HepG2 (cell line): ENCODE measurements around the gene FRAS1. TPM values are rescaled to one million over a fixed set of nuclear protein-coding genes. Genes with fewer than 3 reads are reported as not detected.

Experiments
- CEBPB ChIP-seq: IDR thresholded peaks from 2 replicates; pipeline ENCODE4 v1.6.1; 2011; ENCODE audit warnings: low read depth, low read length, improper control_type of control experiment, borderline replicate concordance
- FOSL2 ChIP-seq: sonication (generic); formaldehyde crosslinking; IDR thresholded peaks from 2 replicates; pipeline ENCODE4 v1.4.0; 2020; ENCODE audit warnings: missing genetic modification reagents
- KDM6A ChIP-seq: IDR thresholded peaks from 2 replicates; pipeline ENCODE4 v1.6.1; 2016; ENCODE audit warnings: low read depth
- RFX5 ChIP-seq: IDR thresholded peaks from 2 replicates; pipeline ENCODE4 v1.6.1; 2011; ENCODE audit warnings: low read depth, low read length, improper control_type of control experiment
- SOX13 ChIP-seq, 3 experiments: fragments of 450-650 bp in 1 of 3; sonication (generic) in 1 of 3; formaldehyde crosslinking in 1 of 3; IDR thresholded peaks in 2 of 3; conservative IDR thresholded peaks in 1 of 3; 2 replicates each; pipeline versions ENCODE4 v1.5.0 to v1.6.1; 2016 to 2020; ENCODE audit warnings: antibody characterized with exemption in 1 of 3, mild to moderate bottlenecking in 1 of 3, missing compliant biosample characterization in 1 of 3, missing genetic modification reagents in 1 of 3, moderate library complexity in 1 of 3
- TBL1XR1 ChIP-seq: fragments of 150-350 bp; IDR thresholded peaks from 2 replicates; pipeline ENCODE4 v1.6.1; 2014; ENCODE audit warnings: borderline replicate concordance, low read length; ENCODE audit not compliant: partially characterized antibody
- TOE1 ChIP-seq: sonication (generic); formaldehyde crosslinking; IDR thresholded peaks from 2 replicates; pipeline ENCODE4 v1.4.0; 2020; ENCODE audit warnings: mild to moderate bottlenecking, missing genetic modification reagents
- ZBTB7B ChIP-seq: sonication (generic); formaldehyde crosslinking; IDR thresholded peaks from 2 replicates; pipeline ENCODE4 v1.4.0; 2020; ENCODE audit warnings: missing genetic modification reagents
- ZNF160 ChIP-seq: sonication (generic); formaldehyde crosslinking; IDR thresholded peaks from 2 replicates; pipeline ENCODE4 v1.8.0; 2022; ENCODE audit warnings: mild to moderate bottlenecking, inconsistent platforms, missing genetic modification reagents
- ZNF329 ChIP-seq: sonication (generic); formaldehyde crosslinking; IDR thresholded peaks from 2 replicates; pipeline ENCODE4 v1.9.0; 2021; ENCODE audit warnings: low read depth, mild to moderate bottlenecking, missing genetic modification reagents
- ZNF367 ChIP-seq: sonication (generic); formaldehyde crosslinking; IDR thresholded peaks from 2 replicates; pipeline ENCODE4 v1.4.0; 2020; ENCODE audit warnings: missing genetic modification reagents, borderline replicate concordance
- ZNF510 ChIP-seq: sonication (generic); formaldehyde crosslinking; IDR thresholded peaks from 2 replicates; pipeline ENCODE4 v1.4.0; 2020; ENCODE audit warnings: low read depth, mild to moderate bottlenecking, missing genetic modification reagents
- ZNF549 ChIP-seq: sonication (generic); formaldehyde crosslinking; IDR thresholded peaks from 2 replicates; pipeline ENCODE4 v1.5.0; 2020; ENCODE audit warnings: missing genetic modification reagents
- ZNF660 ChIP-seq: sonication (generic); formaldehyde crosslinking; IDR thresholded peaks from 2 replicates; pipeline ENCODE4 v1.5.1; 2020; ENCODE audit warnings: mild to moderate bottlenecking, low read depth, missing genetic modification reagents, borderline replicate concordance
- ZNF703 ChIP-seq: sonication (generic); formaldehyde crosslinking; IDR thresholded peaks from 2 replicates; pipeline ENCODE4 v1.5.1; 2020; ENCODE audit warnings: missing genetic modification reagents, mild to moderate bottlenecking, moderate library complexity, borderline replicate concordance
- ZNF83 ChIP-seq: sonication (generic); formaldehyde crosslinking; IDR thresholded peaks from 2 replicates; pipeline ENCODE4 v1.4.0; 2020; ENCODE audit warnings: missing genetic modification reagents, mild to moderate bottlenecking, borderline replicate concordance
- polyA plus RNA-seq, 8 experiments: library from polyadenylated mRNA; depleted of rRNA in 3 of 8; stranded (reverse) in 7 of 8; unstranded in 1 of 8; fragments of >200 nt; fragmentation: Illumina TruSeq in 4 of 8; extraction: Trizol in 4 of 8; gene quantifications; 2 replicates each; pipeline versions ENCODE4 v1.2.1 to v1.2.3, GENCODE V29; 2011 to 2016; ENCODE audit warnings: low read depth in 4 of 8, missing spikeins in 1 of 8, mixed read lengths in 1 of 8; ENCODE audit not compliant: insufficient read depth in 1 of 8
- total RNA-seq, 5 experiments: library from RNA; depleted of rRNA; stranded (reverse); fragments of >200 nt; fragmentation: Illumina TruSeq; extraction: Trizol; gene quantifications; 2 replicates each; pipeline ENCODE4 v1.2.3, GENCODE V29; 2016; ENCODE audit warnings: low read depth in 1 of 5
- TF ChIP-seq, protein P1 (sequence below): sonication (generic); formaldehyde crosslinking; IDR thresholded peaks from 2 replicates; pipeline ENCODE4 v1.9.0; 2021; ENCODE audit warnings: missing genetic modification reagents, borderline replicate concordance
- TF ChIP-seq, protein P2 (sequence below): sonication (generic); formaldehyde crosslinking; IDR thresholded peaks from 2 replicates; pipeline ENCODE4 v1.5.1; 2020; ENCODE audit warnings: missing genetic modification reagents, mild to moderate bottlenecking, borderline replicate concordance
- TF ChIP-seq, protein P3 (sequence below): sonication (generic); formaldehyde crosslinking; IDR thresholded peaks from 2 replicates; pipeline ENCODE4 v1.4.0; 2020; ENCODE audit warnings: mild to moderate bottlenecking, missing genetic modification reagents
- TF ChIP-seq, protein P4 (sequence below): sonication (generic); formaldehyde crosslinking; IDR thresholded peaks from 2 replicates; pipeline ENCODE4 v1.4.0; 2020; ENCODE audit warnings: missing genetic modification reagents

Gene FRAS1
- total and polyA plus RNA-seq, 2 of the 13 experiments (the other 11 are each of a cell fraction or from before 2014, with no cell fraction given), result 22.5 to 31.6 TPM

DNA sequence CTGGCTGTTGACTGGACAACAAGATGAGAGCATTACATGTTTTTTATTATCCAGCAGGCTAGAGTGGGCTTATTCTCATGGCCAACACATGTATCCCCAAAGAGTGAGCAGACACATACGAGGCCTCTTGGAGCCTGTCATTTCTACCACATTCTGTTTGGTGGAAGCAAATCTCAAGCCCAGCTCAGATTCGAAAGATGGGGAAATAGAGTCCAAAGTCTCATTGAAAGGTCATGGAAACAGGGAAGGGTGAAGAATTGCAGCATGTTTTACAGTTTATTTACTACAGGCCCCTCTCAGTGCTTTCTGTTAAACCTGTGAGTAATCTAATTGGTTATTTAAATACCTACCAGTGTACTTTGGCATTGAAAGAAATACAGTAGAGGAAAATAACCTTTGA lies 108.6 kb downstream of the FRAS1 start (continued):
- TF ChIP-seq, protein P1, sequence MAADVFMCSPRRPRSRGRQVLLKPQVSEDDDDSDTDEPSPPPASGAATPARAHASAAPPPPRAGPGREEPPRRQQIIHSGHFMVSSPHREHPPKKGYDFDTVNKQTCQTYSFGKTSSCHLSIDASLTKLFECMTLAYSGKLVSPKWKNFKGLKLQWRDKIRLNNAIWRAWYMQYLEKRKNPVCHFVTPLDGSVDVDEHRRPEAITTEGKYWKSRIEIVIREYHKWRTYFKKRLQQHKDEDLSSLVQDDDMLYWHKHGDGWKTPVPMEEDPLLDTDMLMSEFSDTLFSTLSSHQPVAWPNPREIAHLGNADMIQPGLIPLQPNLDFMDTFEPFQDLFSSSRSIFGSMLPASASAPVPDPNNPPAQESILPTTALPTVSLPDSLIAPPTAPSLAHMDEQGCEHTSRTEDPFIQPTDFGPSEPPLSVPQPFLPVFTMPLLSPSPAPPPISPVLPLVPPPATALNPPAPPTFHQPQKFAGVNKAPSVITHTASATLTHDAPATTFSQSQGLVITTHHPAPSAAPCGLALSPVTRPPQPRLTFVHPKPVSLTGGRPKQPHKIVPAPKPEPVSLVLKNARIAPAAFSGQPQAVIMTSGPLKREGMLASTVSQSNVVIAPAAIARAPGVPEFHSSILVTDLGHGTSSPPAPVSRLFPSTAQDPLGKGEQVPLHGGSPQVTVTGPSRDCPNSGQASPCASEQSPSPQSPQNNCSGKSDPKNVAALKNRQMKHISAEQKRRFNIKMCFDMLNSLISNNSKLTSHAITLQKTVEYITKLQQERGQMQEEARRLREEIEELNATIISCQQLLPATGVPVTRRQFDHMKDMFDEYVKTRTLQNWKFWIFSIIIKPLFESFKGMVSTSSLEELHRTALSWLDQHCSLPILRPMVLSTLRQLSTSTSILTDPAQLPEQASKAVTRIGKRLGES (CRISPR knock-in tag), result no peak
- peak; percentile 46; the same call in 1 of the 2 replicates for TF ChIP-seq FOSL2 (CRISPR knock-in tag)
- TF ChIP-seq ZNF549 (CRISPR knock-in tag), result no peak
- no peak for TF ChIP-seq ZNF703 (CRISPR knock-in tag)
- TF ChIP-seq ZBTB7B (CRISPR knock-in tag), result no peak; the same call in 1 of the 2 replicates
- no peak for TF ChIP-seq TOE1 (CRISPR knock-in tag)
- TF ChIP-seq, protein P2, sequence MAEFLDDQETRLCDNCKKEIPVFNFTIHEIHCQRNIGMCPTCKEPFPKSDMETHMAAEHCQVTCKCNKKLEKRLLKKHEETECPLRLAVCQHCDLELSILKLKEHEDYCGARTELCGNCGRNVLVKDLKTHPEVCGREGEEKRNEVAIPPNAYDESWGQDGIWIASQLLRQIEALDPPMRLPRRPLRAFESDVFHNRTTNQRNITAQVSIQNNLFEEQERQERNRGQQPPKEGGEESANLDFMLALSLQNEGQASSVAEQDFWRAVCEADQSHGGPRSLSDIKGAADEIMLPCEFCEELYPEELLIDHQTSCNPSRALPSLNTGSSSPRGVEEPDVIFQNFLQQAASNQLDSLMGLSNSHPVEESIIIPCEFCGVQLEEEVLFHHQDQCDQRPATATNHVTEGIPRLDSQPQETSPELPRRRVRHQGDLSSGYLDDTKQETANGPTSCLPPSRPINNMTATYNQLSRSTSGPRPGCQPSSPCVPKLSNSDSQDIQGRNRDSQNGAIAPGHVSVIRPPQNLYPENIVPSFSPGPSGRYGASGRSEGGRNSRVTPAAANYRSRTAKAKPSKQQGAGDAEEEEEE, result no peak
- TF ChIP-seq, protein P3, sequence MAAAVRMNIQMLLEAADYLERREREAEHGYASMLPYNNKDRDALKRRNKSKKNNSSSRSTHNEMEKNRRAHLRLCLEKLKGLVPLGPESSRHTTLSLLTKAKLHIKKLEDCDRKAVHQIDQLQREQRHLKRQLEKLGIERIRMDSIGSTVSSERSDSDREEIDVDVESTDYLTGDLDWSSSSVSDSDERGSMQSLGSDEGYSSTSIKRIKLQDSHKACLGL (CRISPR knock-in tag), result no peak
- no peak for TF ChIP-seq TBL1XR1
- no peak for TF ChIP-seq ZNF83 (CRISPR knock-in tag)
- TF ChIP-seq ZNF367 (CRISPR knock-in tag), result no peak
- TF ChIP-seq CEBPB, result peak; percentile 94
- TF ChIP-seq ZNF329 (CRISPR knock-in tag), result no peak
- no peak for TF ChIP-seq ZNF510 (CRISPR knock-in tag)
- no peak for TF ChIP-seq ZNF160
- no peak for TF ChIP-seq ZNF660 (CRISPR knock-in tag)
- no peak for TF ChIP-seq SOX13 (IDR thresholded peaks at IDR 0.05)
- peak in 1 of 2 experiments; percentile 78; a peak in 2 of 4 replicates for TF ChIP-seq SOX13 (CRISPR knock-in tag; conservative IDR thresholded peaks at IDR 0.05 in 1 of 2, IDR thresholded peaks at IDR 0.05 in 1 of 2)
- 0 out of 2 replicates have a peak, but pooled peaks have one; percentile 47 for TF ChIP-seq KDM6A (CRISPR knock-in tag)
- TF ChIP-seq, protein P4, sequence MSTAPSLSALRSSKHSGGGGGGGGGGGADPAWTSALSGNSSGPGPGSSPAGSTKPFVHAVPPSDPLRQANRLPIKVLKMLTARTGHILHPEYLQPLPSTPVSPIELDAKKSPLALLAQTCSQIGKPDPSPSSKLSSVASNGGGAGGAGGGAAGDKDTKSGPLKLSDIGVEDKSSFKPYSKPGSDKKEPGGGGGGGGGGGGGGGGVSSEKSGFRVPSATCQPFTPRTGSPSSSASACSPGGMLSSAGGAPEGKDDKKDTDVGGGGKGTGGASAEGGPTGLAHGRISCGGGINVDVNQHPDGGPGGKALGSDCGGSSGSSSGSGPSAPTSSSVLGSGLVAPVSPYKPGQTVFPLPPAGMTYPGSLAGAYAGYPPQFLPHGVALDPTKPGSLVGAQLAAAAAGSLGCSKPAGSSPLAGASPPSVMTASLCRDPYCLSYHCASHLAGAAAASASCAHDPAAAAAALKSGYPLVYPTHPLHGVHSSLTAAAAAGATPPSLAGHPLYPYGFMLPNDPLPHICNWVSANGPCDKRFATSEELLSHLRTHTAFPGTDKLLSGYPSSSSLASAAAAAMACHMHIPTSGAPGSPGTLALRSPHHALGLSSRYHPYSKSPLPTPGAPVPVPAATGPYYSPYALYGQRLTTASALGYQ (CRISPR knock-in tag), result peak; percentile 55; the same call in 1 of the 2 replicates
- TF ChIP-seq RFX5, result no peak
